Neuronal stem cell (in vitro differentiated cells): Measurements from ENCODE around the gene SLC25A45.

Experiments used
- DNase-seq: peaks from one replicate; pipeline ENCODE4 v3.0.0-alpha.2; 2013; ENCODE audit warnings: low spot score
- H2AFZ ChIP-seq: one replicate; pipeline ENCODE4 v1.6.1; 2013; ENCODE audit warnings: mild to moderate bottlenecking, low read length, inconsistent platforms
- H2AK5ac ChIP-seq: 2 replicates; pipeline ENCODE4 v1.6.1; 2013; ENCODE audit warnings: low read depth, mild to moderate bottlenecking, inconsistent platforms, low read length, moderate library complexity, mixed read lengths
- H2BK120ac ChIP-seq: 2 replicates; pipeline ENCODE4 v1.6.1; 2013; ENCODE audit warnings: low read depth, mild to moderate bottlenecking, inconsistent platforms, low read length, moderate library complexity, mixed read lengths
- H2BK12ac ChIP-seq: one replicate; pipeline ENCODE4 v1.6.1; 2013; ENCODE audit warnings: low read length, inconsistent platforms
- H2BK15ac ChIP-seq: 2 replicates; pipeline ENCODE4 v1.6.1; 2013; ENCODE audit warnings: mild to moderate bottlenecking, low read length, inconsistent platforms, mixed read lengths
- H2BK5ac ChIP-seq: one replicate; pipeline ENCODE4 v1.6.1; 2013; ENCODE audit warnings: inconsistent platforms, mild to moderate bottlenecking, low read length, moderate library complexity
- H3K14ac ChIP-seq: one replicate; pipeline ENCODE4 v1.6.1; 2013; ENCODE audit warnings: low read length, inconsistent platforms
- H3K18ac ChIP-seq: 2 replicates; pipeline ENCODE4 v1.6.1; 2013; ENCODE audit warnings: low read length, inconsistent platforms
- H3K23ac ChIP-seq: 2 replicates; pipeline ENCODE4 v1.6.1; 2013; ENCODE audit warnings: low read depth, mild to moderate bottlenecking, mixed read lengths, low read length, inconsistent platforms; ENCODE audit not compliant: poor library complexity
- H3K27ac ChIP-seq: replicated peaks from 3 replicates; pipeline ENCODE4 v1.5.1; 2013; ENCODE audit warnings: low read length, inconsistent platforms
- H3K27me3 ChIP-seq, 3 experiments: 2 replicates each; pipeline ENCODE4 v1.6.1; 2013; ENCODE audit warnings: low read length in 3 of 3, mild to moderate bottlenecking in 2 of 3, inconsistent platforms in 1 of 3, low read depth in 1 of 3, mixed read lengths in 1 of 3, moderate library complexity in 1 of 3; ENCODE audit not compliant: control insufficient read depth in 3 of 3, insufficient read depth in 3 of 3
- H3K36me3 ChIP-seq, 2 donors: replicated peaks in 1 of 2; 2 replicates each; pipeline ENCODE4 v1.6.1; 2013; ENCODE audit warnings: low read length in 2 of 2; ENCODE audit not compliant: control insufficient read depth in 2 of 2, insufficient read depth in 2 of 2
- H3K4ac ChIP-seq: 2 replicates; pipeline ENCODE4 v1.6.1; 2013; ENCODE audit warnings: inconsistent platforms, mild to moderate bottlenecking, low read length, moderate library complexity
- H3K4me1 ChIP-seq, 2 donors: 1 replicate in 1 of 2; 2 replicates in 1 of 2; pipeline ENCODE4 v1.6.1; 2013; ENCODE audit warnings: low read length in 2 of 2, low read depth in 1 of 2; ENCODE audit not compliant: control insufficient read depth in 2 of 2, insufficient read depth in 1 of 2
- H3K4me2 ChIP-seq: one replicate; pipeline ENCODE4 v1.6.1; 2013; ENCODE audit warnings: mild to moderate bottlenecking, low read length, inconsistent platforms; ENCODE audit not compliant: insufficient read depth, poor library complexity, severe bottlenecking
- H3K4me3 ChIP-seq, 2 donors: 2 replicates each; pipeline ENCODE4 v1.5.1; 2013; ENCODE audit warnings: low read length in 2 of 2, mild to moderate bottlenecking in 2 of 2, inconsistent platforms in 1 of 2, moderate library complexity in 1 of 2
- H3K79me1 ChIP-seq: one replicate; pipeline ENCODE4 v1.6.1; 2013; ENCODE audit warnings: low read depth, mild to moderate bottlenecking, inconsistent platforms, low read length, moderate library complexity
- H3K9ac ChIP-seq: one replicate; pipeline ENCODE4 v1.6.1; 2013; ENCODE audit warnings: mild to moderate bottlenecking, low read depth, low read length, inconsistent platforms; ENCODE audit not compliant: poor library complexity
- H3K9me3 ChIP-seq, 2 donors: replicated peaks in 1 of 2; 2 replicates each; pipeline versions ENCODE3 to v1.6.1; 2013; ENCODE audit warnings: low read length in 2 of 2, mild to moderate bottlenecking in 2 of 2, inconsistent platforms in 1 of 2, low read depth in 1 of 2, mixed read lengths in 1 of 2, moderate library complexity in 1 of 2; ENCODE audit not compliant: control insufficient read depth in 2 of 2, insufficient read depth in 1 of 2
- H4K8ac ChIP-seq: one replicate; pipeline ENCODE4 v1.6.1; 2013; ENCODE audit warnings: low read depth, mild to moderate bottlenecking, inconsistent platforms, low read length, moderate library complexity
- H4K91ac ChIP-seq: one replicate; pipeline ENCODE4 v1.6.1; 2013; ENCODE audit warnings: low read length, low read depth, mild to moderate bottlenecking, inconsistent platforms; ENCODE audit not compliant: poor library complexity
- WGBS, 2 donors: extraction: QIAGEN DNeasy Blood & Tissue Kit; methylation state at CpG; one replicate each; pipeline ENCODE4 v1.1.7; 2013; ENCODE audit warnings: missing lambda C conversion rate in 2 of 2, mixed read lengths in 1 of 2; ENCODE audit not compliant: insufficient read length in 2 of 2, insufficient replicate concordance in 1 of 2; ENCODE audit errors: extremely low coverage in 2 of 2; 5-methylcytosine and 5-hydroxymethylcytosine counted together

Gene SLC25A45

GRCh38 chr11:65354265-65355012 is 28.0 kb downstream of the SLC25A45 start, which contains the start of gene TIGD3:
TSS of gene TIGD3 (plus strand) at chr11:65354751. CDS start at chr11:65355809, 1,058 bp downstream.
- H3K4ac ChIP-seq = no peak within 1 kb of the TSS
- no peak within 1 kb of the TSS for H4K8ac ChIP-seq
- H2AFZ ChIP-seq = peak within 1 kb of the TSS; percentile 94
- H3K4me1 ChIP-seq = peaks cover 11 to 22% of the 10 kb centered on the region in 2 donors
- no peak within 1 kb of the TSS for H2BK12ac ChIP-seq
- H3K9ac ChIP-seq = peak within 1 kb of the TSS; percentile 95
- H4K91ac ChIP-seq = no peak within 1 kb of the TSS
- H2AK5ac ChIP-seq = peak within 1 kb of the TSS; percentile 82
- H3K23ac ChIP-seq = peak within 1 kb of the TSS; percentile 86
- no peaks in the 10 kb centered on the region for H3K79me1 ChIP-seq
- no peak within 1 kb of the TSS for H3K27ac ChIP-seq
- peak within 1 kb of the TSS; percentile 70 to 85 for H3K4me3 ChIP-seq
- H3K27me3 ChIP-seq = peaks cover 0 to 15% (median 0%) of the 10 kb centered on the region in 3 experiments
- H3K4me2 ChIP-seq = peak within 1 kb of the TSS; percentile 97
- peak within 1 kb of the TSS; percentile 98 for H3K18ac ChIP-seq
- no CpG with 5 or more reads among the region's 79 CpGs for WGBS, 2 donors
- DNase-seq = peak; percentile 95
- H3K14ac ChIP-seq = no peak within 1 kb of the TSS
- no peaks in the 10 kb centered on the region for H3K9me3 ChIP-seq
- peak within 1 kb of the TSS; percentile 95 for H2BK120ac ChIP-seq
- H2BK5ac ChIP-seq = peak within 1 kb of the TSS; percentile 75
- H2BK15ac ChIP-seq = peak within 1 kb of the TSS; percentile 94
- peaks cover 20 to 40% of the 10 kb centered on the region in 2 donors for H3K36me3 ChIP-seq

- Histone ChIP-seq H3K14ac (no peak overlapping the region), H3K18ac (no peak overlapping the region), H3K9me3 (no peaks in the 10 kb centered on the region), H2BK12ac (no peak overlapping the region), H3K27ac (no peak overlapping the region), H4K8ac (no peak overlapping the region), H2BK15ac (no peak overlapping the region), H3K4me3 (peak overlapping the region; percentile 70 to 79), H2BK120ac (no peak overlapping the region), H3K4me2 (peak overlapping the region; percentile 97), H2AK5ac (no peak overlapping the region), H3K79me1 (no peaks in the 10 kb centered on the region), H3K4me1 (peaks cover 10 to 22% of the 10 kb centered on the region in 2 donors), H4K91ac (no peak overlapping the region), H3K36me3 (peaks cover 22 to 45% of the 10 kb centered on the region in 2 donors), H3K27me3 (peaks cover 0 to 15% (median 0%) of the 10 kb centered on the region in 3 experiments), H2BK5ac (no peak overlapping the region), H3K4ac (no peak overlapping the region), H2AFZ (peak overlapping the region; percentile 94), H3K9ac (no peak overlapping the region), H3K23ac (peak overlapping the region; percentile 86)
- no CpG with 5 or more reads among the region's 16 CpGs for WGBS, 2 donors
- DNase-seq = no peak
Observed at GRCh38 chr11:65353900-65354264, 28.6 kb downstream of the SLC25A45 start.

- Histone ChIP-seq H4K91ac (no peak overlapping the region), H2AK5ac (no peak overlapping the region), H2AFZ (no peak overlapping the region), H2BK120ac (no peak overlapping the region), H3K14ac (no peak overlapping the region), H3K18ac (no peak overlapping the region), H3K4me2 (no peak overlapping the region), H3K23ac (no peak overlapping the region), H3K4me3 (peak overlapping the region in 1 of 2 donors; percentile 70), H3K4ac (no peak overlapping the region), H3K9ac (no peak overlapping the region), H3K4me1 (peaks cover 10 to 22% of the 10 kb centered on the region in 2 donors), H3K36me3 (peaks cover 25 to 50% of the 10 kb centered on the region in 2 donors), H3K9me3 (no peaks in the 10 kb centered on the region), H4K8ac (no peak overlapping the region), H2BK12ac (no peak overlapping the region), H2BK5ac (no peak overlapping the region), H3K27me3 (peaks cover 0 to 15% (median 0%) of the 10 kb centered on the region in 3 experiments), H3K79me1 (no peaks in the 10 kb centered on the region), H2BK15ac (no peak overlapping the region), H3K27ac (no peak overlapping the region)
- WGBS, 2 donors = no CpG with 5 or more reads among the region's 7 CpGs
- DNase-seq = no peak
Observed at GRCh38 chr11:65353376-65353775, 29.1 kb downstream of the SLC25A45 start.

GRCh38 chr11:65352783-65353182 is 29.7 kb downstream of the SLC25A45 start:
- H2BK12ac ChIP-seq = no peak overlapping the region
- no peak overlapping the region for H2AK5ac ChIP-seq
- H2BK15ac ChIP-seq = no peak overlapping the region
- H3K18ac ChIP-seq = no peak overlapping the region
- no peak overlapping the region for H3K27ac ChIP-seq
- no CpG with 5 or more reads among the region's 3 CpGs for WGBS, 2 donors
- peaks cover 31 to 56% of the 10 kb centered on the region in 2 donors for H3K36me3 ChIP-seq
- H3K27me3 ChIP-seq = peaks cover 0 to 15% (median 0%) of the 10 kb centered on the region in 3 experiments
- no peak overlapping the region for H3K14ac ChIP-seq
- H3K4me1 ChIP-seq = peaks cover 10 to 22% of the 10 kb centered on the region in 2 donors
- H3K9me3 ChIP-seq = no peaks in the 10 kb centered on the region
- no peak overlapping the region for H2AFZ ChIP-seq
- no peak overlapping the region for H3K9ac ChIP-seq
- no peak overlapping the region for H3K23ac ChIP-seq
- H3K4ac ChIP-seq = no peak overlapping the region
- no peak overlapping the region for H4K91ac ChIP-seq
- H2BK5ac ChIP-seq = no peak overlapping the region
- no peak for DNase-seq
- H2BK120ac ChIP-seq = no peak overlapping the region
- no peak overlapping the region for H3K4me2 ChIP-seq
- no peak overlapping the region for H4K8ac ChIP-seq
- H3K4me3 ChIP-seq = no peak overlapping the region
- H3K79me1 ChIP-seq = no peaks in the 10 kb centered on the region
